HG02852 (cell line): Measurements from ENCODE around the gene MAP3K20.
A peak's percentile ranks its signal among the peaks of the same experiment; 100 is the strongest.
"Not testable (repeated sequence)": the region's sequence is repeated elsewhere in the genome, so short reads cannot be mapped to it uniquely, and the experiment has no call there.

Experiments
- ATAC-seq: cut with Tn5 transposase; IDR thresholded peaks from one replicate; pipeline ENCODE4 v1.9.1; 2021; ENCODE audit warnings: mild to moderate bottlenecking, moderate library complexity; ENCODE audit not compliant: unreplicated experiment

The MAP3K20 gene

GRCh38 chr2:173119069-173119807 lies 43.6 kb downstream of the MAP3K20 start:
- ATAC-seq = no peak

- ATAC-seq = peak; percentile 48
Observed at GRCh38 chr2:173119944-173120343, 44.3 kb downstream of the MAP3K20 start.

GRCh38 chr2:173122936-173123335 lies 47.3 kb downstream of the MAP3K20 start:
- ATAC-seq = no peak

DNA sequence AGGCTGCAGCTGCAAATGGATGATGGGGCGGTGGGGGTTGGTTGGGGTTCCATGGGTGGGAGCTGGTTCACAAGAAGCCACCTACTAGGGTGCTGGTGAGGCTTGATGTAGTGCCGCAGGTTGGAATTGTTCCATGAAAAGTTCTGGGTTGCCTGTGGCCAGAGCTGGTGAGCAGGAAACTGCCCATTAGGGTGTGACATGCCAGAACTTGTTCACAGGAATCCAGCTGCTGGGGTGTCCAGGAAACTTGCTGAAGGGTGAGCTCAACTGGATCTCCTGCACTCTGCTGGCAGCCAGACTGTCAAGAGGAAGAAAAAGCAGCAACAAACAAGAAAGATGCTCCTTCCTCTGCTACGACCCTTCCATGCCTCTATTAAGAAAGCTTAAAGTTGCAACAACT lies 48.8 kb downstream of the MAP3K20 start:
- ATAC-seq = no peak

GRCh38 chr2:173126819-173127218 lies 51.2 kb downstream of the MAP3K20 start:
- ATAC-seq = no peak

DNA sequence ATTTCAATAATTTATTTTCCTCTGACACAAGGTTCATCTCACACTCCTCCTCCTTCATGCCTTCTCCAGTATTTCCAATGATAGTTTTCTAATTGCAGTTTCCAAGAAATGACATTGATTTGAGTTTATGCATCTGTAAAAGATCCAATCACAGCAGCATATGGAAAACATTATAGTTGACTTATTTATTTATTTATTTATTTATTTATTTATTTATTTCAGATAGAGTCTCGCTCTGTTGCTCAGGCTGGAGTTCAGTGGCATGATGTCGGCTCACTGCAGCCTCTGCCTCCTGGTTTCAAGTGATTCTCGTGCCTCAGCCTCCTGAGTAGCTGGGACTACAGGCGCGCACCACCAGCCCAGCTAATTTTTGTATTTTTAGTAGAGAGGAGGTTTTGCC lies 52.5 kb downstream of the MAP3K20 start:
- ATAC-seq = not testable (repeated sequence)

- ATAC-seq = no peak
Observed at GRCh38 chr2:173130496-173131465, 55.1 kb downstream of the MAP3K20 start.

- no peak for ATAC-seq
Observed at GRCh38 chr2:173132531-173132930, 56.9 kb downstream of the MAP3K20 start.

DNA sequence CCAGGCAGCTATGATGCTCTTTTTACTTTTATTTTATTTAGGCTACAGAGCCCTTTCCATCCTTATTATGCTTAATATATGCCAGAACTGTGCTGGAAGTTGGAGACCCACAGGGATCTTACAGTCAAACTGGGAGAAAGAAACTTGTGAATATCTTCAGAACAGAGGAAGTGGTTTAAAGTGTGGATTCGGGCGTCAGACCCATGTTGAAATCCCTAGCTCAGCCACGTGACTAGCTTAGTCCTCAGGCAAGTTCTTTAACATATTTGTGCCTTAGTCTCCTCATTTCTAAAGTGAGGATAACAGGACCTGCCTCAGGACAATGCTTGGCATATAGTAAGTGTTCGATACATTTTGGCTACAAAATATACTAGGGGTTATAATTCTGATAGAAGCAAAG lies 59.1 kb downstream of the MAP3K20 start:
- no peak for ATAC-seq

DNA sequence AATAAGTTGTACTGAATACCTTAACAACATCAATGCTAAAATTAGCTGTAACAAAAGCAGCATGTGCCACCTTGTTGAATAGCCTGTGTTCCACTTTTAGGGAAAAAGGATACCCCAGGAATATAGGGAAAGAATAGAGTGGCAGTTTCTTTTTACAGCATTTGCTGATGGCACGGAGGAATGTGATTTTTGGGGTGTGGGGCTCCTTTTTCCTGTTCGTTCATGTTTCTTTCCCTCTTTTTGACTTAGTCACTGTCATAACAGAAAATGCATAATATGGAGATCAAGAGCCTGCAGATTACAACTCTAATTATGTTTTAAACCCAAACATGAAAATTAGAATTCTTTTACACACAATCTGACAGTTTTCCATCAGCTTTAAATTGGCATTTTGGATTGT lies 60.4 kb downstream of the MAP3K20 start:
- no peak for ATAC-seq

DNA sequence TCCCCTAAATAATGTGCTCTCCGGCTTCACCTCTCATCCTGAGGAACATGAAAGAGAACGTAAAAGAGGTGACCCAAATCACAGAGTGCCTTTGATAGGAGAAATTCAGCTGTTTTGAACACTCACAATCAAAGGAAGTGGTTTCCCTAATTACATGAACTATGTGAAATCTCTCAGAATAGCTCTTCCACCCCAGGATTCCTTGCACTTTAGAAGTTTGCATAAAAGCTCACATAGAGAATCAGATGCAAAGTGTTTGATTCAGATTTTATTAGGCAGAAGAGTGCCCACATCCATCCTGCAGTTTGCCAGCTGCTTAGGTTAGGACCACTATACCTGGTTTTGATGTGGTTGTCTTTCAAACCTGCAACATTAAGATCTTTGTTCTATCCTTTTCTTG lies 61.0 kb downstream of the MAP3K20 start:
- ATAC-seq = no peak

DNA sequence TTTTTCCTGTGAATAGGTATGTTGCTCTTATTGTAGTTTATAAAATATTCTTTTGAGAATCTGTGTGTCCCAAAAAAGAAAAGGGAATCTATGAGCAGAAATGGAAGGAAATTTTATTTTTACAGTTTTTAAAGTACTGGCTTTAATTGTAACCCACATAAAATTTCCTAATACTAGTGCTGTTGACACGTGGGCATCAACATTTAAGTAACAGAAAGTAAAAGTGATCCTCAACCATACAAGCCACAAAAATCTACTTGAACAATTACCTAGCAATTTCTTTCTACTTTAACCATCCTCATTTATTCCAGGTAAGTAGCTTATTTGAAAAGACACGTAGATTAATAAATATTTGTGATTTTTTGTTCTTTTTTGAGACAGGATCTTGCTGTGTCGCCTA lies 62.0 kb downstream of the MAP3K20 start:
- ATAC-seq = no peak

DNA sequence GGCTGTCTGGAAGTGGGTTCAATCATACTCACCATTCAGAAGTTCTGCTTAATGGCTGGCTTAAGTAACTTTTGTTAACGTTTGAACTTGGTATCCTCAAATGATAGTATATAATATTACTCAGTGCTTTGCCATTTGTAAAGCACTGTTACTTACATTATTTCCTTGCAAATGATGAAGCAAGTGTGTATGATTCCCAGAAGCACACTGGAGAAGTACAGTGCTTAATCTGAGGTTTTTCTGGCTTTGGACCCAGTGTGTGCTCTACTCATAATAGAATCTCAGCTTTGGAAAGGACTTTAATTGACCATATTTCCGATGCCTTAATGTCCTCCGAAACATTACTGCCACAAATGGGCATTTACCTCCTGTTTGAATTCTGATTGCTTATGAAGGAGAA lies 63.3 kb downstream of the MAP3K20 start:
- no peak for ATAC-seq

- no peak for ATAC-seq
Observed at GRCh38 chr2:173141666-173142065, 66.0 kb downstream of the MAP3K20 start.

- no peak for ATAC-seq
Observed at GRCh38 chr2:173145454-173145853, 69.8 kb downstream of the MAP3K20 start.

DNA sequence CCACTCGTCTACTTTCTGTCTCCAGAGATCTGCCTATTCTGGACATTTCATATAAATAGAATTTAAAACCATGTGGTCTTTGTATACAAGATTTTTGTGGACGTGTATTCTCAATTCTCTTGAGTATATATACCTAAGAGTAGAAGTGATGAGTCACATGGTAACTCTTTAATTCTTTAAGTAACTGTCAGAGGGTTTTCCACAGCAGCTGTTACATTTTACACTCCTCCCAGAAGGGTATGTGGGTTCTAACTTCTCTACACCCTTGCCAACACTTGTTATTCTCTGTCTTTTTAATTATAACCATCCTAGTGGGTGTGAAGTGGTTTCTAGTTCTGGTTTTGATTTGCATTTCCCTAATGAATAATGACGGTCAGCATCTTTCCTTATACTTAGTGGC lies 70.9 kb downstream of the MAP3K20 start:
- ATAC-seq = no peak

GRCh38 chr2:173148520-173148919 lies 72.9 kb downstream of the MAP3K20 start:
- no peak for ATAC-seq

DNA sequence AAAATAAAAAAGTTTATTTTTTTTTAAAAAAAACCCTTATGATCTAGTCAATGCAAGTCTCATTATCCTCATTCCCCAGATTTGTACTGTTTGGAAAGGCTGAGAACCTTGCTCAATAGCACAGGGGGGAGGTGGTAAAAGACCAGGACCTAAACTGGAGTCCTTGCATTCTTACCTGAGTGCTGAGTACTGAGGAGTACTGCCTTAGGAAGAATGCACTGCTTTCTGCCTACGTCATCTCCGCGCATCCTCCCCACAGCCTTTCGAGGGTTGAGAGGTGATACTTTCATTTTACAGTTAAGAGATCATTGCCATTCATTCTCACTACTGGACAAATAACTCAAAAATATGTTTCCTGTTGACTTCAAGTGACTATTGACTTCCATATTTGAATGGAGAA lies 73.8 kb downstream of the MAP3K20 start:
- no peak for ATAC-seq

DNA sequence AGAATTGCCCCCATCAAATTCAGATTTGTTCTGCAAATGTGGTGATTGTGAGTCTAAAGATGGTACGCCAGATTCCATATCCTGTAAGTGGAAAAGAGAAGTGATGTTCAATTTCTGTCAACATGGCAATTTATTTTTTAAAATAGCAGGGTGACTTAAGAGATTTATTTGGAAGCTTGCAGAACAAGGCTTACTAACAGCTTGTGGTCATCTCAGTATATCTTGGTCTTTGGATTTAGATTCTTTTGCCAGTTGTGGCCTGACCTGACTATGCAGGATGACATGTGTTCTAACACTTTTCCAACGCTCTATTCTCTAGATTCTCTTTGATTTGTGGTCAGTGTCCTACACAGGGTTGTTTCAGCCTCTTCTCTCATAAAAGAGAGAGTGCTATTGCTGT lies 74.4 kb downstream of the MAP3K20 start:
- no peak for ATAC-seq

DNA sequence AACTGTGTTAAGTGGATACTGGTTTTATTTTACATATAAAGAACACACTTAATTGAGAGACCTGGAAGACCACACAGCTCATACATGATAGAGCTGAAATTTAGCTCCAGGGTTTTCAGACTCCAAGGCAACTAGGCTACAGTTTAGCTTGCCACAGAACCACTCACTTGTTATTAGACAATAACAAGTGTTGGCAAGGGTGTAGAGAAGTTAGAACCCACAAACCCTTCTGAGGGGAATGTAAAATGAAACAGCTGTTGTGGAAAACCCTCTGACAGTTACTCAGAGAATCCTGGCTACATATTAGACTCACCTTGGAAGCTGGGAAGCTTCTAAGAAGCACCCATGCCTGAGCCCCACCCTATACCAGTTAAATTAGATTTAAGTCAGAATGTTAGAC lies 75.3 kb downstream of the MAP3K20 start:
- ATAC-seq = no peak

GRCh38 chr2:173151671-173152401 lies 76.2 kb downstream of the MAP3K20 start:
- ATAC-seq = peak; percentile 75
